ENCODE results near the gene RAD52.

DNA sequence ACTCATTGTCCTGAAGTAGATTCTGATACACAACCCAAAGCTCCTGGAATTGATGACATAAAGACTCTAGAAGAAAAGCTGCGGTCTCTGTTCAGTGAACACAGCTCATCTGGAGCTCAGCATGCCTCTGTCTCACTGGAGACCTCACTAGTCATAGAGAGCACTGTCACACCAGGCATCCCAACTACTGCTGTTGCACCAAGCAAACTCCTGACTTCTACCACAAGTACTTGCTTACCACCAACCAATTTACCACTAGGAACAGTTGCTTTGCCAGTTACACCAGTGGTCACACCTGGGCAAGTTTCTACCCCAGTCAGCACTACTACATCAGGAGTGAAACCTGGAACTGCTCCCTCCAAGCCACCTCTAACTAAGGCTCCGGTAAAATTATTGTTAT lies 63.8 kb downstream of the RAD52 start:
- TF ChIP-seq, protein P1, sequence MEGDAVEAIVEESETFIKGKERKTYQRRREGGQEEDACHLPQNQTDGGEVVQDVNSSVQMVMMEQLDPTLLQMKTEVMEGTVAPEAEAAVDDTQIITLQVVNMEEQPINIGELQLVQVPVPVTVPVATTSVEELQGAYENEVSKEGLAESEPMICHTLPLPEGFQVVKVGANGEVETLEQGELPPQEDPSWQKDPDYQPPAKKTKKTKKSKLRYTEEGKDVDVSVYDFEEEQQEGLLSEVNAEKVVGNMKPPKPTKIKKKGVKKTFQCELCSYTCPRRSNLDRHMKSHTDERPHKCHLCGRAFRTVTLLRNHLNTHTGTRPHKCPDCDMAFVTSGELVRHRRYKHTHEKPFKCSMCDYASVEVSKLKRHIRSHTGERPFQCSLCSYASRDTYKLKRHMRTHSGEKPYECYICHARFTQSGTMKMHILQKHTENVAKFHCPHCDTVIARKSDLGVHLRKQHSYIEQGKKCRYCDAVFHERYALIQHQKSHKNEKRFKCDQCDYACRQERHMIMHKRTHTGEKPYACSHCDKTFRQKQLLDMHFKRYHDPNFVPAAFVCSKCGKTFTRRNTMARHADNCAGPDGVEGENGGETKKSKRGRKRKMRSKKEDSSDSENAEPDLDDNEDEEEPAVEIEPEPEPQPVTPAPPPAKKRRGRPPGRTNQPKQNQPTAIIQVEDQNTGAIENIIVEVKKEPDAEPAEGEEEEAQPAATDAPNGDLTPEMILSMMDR (IDR thresholded peaks at IDR 0.05), result no peak
- TF ChIP-seq EP300 (IDR thresholded peaks at IDR 0.05) (no peak), POLR2A (IDR thresholded peaks at IDR 0.05; ENCODE audit: low read depth) (no peak), POLR2AphosphoS5 (IDR thresholded peaks at IDR 0.05) (no peak)
